OCI-LY7 (cell line): ENCODE measurements around the gene ICAM1. TPM values are rescaled to one million over a fixed set of nuclear protein-coding genes. Genes with fewer than 3 reads are reported as not detected.

ENCODE experiments used
- BruUV-seq: library from RNA; stranded (reverse); fragments of 400-500 nt; replicated peaks from 2 replicates; lab custom pipeline; 2021; lab: Mats Ljungman, UMichigan
- CTCF ChIA-PET: fragments of 300-600 bp; sonication (Branson Sonifier 250); formaldehyde crosslinking; loops from one replicate; lab custom pipeline; 2022; ENCODE audit warnings: antibody characterized with exemption; ENCODE audit not compliant: unreplicated experiment; lab: Charles Lee
- POLR2A ChIA-PET: fragments of 300-600 bp; sonication (Branson Sonifier 250); formaldehyde crosslinking; loops from one replicate; lab custom pipeline; 2022; ENCODE audit warnings: antibody characterized with exemption; lab: Charles Lee
- DNase-seq: peaks from one replicate; pipeline ENCODE4 v3.0.0-alpha.2; 2015; ENCODE audit warnings: low spot score
- H2AFZ ChIP-seq: fragments of 200-600 bp; sonication (generic), shearing (Covaris generic); 2 replicates; pipeline ENCODE4 v1.6.1; 2014; ENCODE audit warnings: mild to moderate bottlenecking, antibody characterized with exemption, low read length, moderate library complexity
- H3K27ac ChIP-seq: fragments of 200-600 bp; sonication (generic); 2 replicates; pipeline ENCODE4 v1.5.1; 2014; ENCODE audit warnings: mixed run types, low read depth, mild to moderate bottlenecking, moderate library complexity, low read length, inconsistent platforms; ENCODE audit not compliant: poor library complexity, severe bottlenecking
- H3K36me3 ChIP-seq: fragments of 200-600 bp; sonication (generic); 2 replicates; pipeline ENCODE4 v1.6.1; 2014; ENCODE audit warnings: mild to moderate bottlenecking, antibody characterized with exemption, low read length, moderate library complexity, mixed read lengths; ENCODE audit not compliant: insufficient read depth
- H3K4me1 ChIP-seq: fragments of 200-600 bp; sonication (generic); 2 replicates; pipeline ENCODE4 v1.5.1; 2014; ENCODE audit warnings: mild to moderate bottlenecking, low read length; ENCODE audit not compliant: insufficient read depth, poor library complexity, severe bottlenecking
- H3K4me2 ChIP-seq: fragments of 200-600 bp; sonication (generic); 2 replicates; pipeline ENCODE4 v1.6.1; 2014; ENCODE audit warnings: mild to moderate bottlenecking, low read length
- H3K4me3 ChIP-seq: fragments of 200-600 bp; sonication (generic); 2 replicates; pipeline ENCODE4 v1.5.1; 2014; ENCODE audit warnings: mild to moderate bottlenecking, low read depth, low read length; ENCODE audit not compliant: poor library complexity, severe bottlenecking
- H3K79me2 ChIP-seq: fragments of 200-600 bp; sonication (generic); 2 replicates; pipeline ENCODE4 v1.6.1; 2016; ENCODE audit warnings: low read depth, mild to moderate bottlenecking, low read length, moderate library complexity, mixed read lengths; ENCODE audit not compliant: insufficient read depth
- H3K9me2 ChIP-seq: fragments of 200-600 bp; sonication (generic); 2 replicates; pipeline ENCODE4 v1.6.1; 2016; ENCODE audit warnings: mild to moderate bottlenecking, low read length, mixed read lengths; ENCODE audit not compliant: insufficient read depth
- H3K9me3 ChIP-seq: fragments of 200-600 bp; sonication (generic); 2 replicates; pipeline ENCODE4 v1.6.1; 2014; ENCODE audit warnings: mild to moderate bottlenecking, mixed run types, low read length, mixed read lengths
- H4K20me1 ChIP-seq: fragments of 200-600 bp; sonication (generic); 2 replicates; pipeline ENCODE4 v1.6.1; 2014; ENCODE audit warnings: mild to moderate bottlenecking, antibody characterized with exemption, low read length, moderate library complexity, mixed read lengths; ENCODE audit not compliant: insufficient read depth
- CTCF ChIP-seq: fragments of 200-600 bp; sonication (generic); conservative IDR thresholded peaks from 2 replicates; pipeline ENCODE4 v1.5.1; 2014; ENCODE audit warnings: mild to moderate bottlenecking, antibody characterized with exemption, low read length, moderate library complexity, mixed read lengths
- EZH2phosphoT487 ChIP-seq: fragments of 200-600 bp; sonication (generic); IDR thresholded peaks from 2 replicates; pipeline ENCODE4 v1.6.1; 2018; ENCODE audit warnings: low read depth, borderline replicate concordance, mild to moderate bottlenecking, mixed run types, antibody characterized with exemption, low read length, moderate library complexity, mixed read lengths
- intact Hi-C: fragments of 100-400 bp; cut with micrococcal nuclease; formaldehyde crosslinking; loops from one replicate; pipeline ENCODE4 v1.10.0; 2022; ENCODE audit not compliant: unreplicated experiment
- total RNA-seq, 2 experiments: library from RNA; depleted of rRNA in 1 of 2; stranded (reverse); fragments of >200 nt in 1 of 2; shearing (Covaris generic) in 1 of 2; gene quantifications; 2 replicates each; pipeline ENCODE4 v1.2.3, GENCODE V29; 2014 to 2022

ICAM1 gene
- total RNA-seq, 2 experiments from 2014 or later, result 12.0 to 13.4 TPM

GRCh38 chr19:10293637-10294367, 22.9 kb downstream of the ICAM1 start:
- DNase-seq, result no peak
- H3K79me2 ChIP-seq, result no peaks in the 10 kb centered on the region
- POLR2A ChIA-PET, result no interaction called here

GRCh38 chr19:10294368-10294697, 23.4 kb downstream of the ICAM1 start:
- Histone ChIP-seq H3K4me3 (no peak overlapping the region), H3K79me2 (no peaks in the 10 kb centered on the region), H2AFZ (no peak overlapping the region), H4K20me1 (no peaks in the 10 kb centered on the region), H3K36me3 (no peaks in the 10 kb centered on the region), H3K9me2 (no peaks in the 10 kb centered on the region), H3K4me2 (no peak overlapping the region), H3K4me1 (peaks cover 41% of the 10 kb centered on the region), H3K27ac (no peak overlapping the region), H3K9me3 (no peaks in the 10 kb centered on the region)
- no TSS peak for BruUV-seq
- no peak for DNase-seq
- intact Hi-C loops, result no loop called here
- POLR2A ChIA-PET, result no interaction called here
- no peak for TF ChIP-seq EZH2phosphoT487
- TF ChIP-seq CTCF, result no peak
- CTCF ChIA-PET, result no interaction called here

More at GRCh38 chr19:10293637-10294367, 22.9 kb downstream of the ICAM1 start:
- no peaks in the 10 kb centered on the region for H3K9me3 ChIP-seq
- TF ChIP-seq CTCF (no peak), EZH2phosphoT487 (no peak)
- H3K4me1 ChIP-seq, result peaks cover 47% of the 10 kb centered on the region
- no peaks in the 10 kb centered on the region for H4K20me1 ChIP-seq
- no peaks in the 10 kb centered on the region for H3K9me2 ChIP-seq
- H2AFZ ChIP-seq, result no peak overlapping the region
- no TSS peak for BruUV-seq
- H3K4me2 ChIP-seq, result no peak overlapping the region
- no peak overlapping the region for H3K27ac ChIP-seq
- CTCF ChIA-PET, result no interaction called here
- H3K4me3 ChIP-seq, result no peak overlapping the region
- no peaks in the 10 kb centered on the region for H3K36me3 ChIP-seq
- intact Hi-C loops, result no loop called here

DNA sequence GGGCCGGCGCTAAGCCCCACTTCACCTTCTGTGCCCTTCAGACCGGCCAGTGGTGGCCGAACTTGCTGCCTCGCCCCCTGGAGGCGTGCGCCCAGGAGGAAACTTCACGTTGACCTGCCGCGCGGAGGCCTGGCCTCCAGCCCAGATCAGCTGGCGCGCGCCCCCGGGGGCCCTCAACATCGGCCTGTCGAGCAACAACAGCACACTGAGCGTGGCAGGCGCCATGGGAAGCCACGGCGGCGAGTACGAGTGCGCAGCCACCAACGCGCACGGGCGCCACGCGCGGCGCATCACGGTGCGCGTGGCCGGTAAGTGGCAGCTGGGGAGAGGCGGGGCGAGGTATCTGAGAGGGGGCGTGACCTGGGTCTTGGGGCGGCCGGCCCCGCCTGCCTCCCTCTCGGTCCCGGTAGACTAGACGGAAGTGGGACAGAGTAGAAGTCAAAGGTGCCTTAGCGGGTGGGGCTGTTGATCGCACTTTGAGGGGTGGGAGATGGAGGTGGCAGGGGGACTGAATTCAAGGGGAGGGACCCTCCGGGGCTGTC, 24.5 kb downstream of the ICAM1 start:
- H3K36me3 ChIP-seq, result no peaks in the 10 kb centered on the region
- no TSS peak for BruUV-seq
- H3K4me1 ChIP-seq, result peaks cover 34% of the 10 kb centered on the region
- POLR2A ChIA-PET, result no interaction called here
- no peaks in the 10 kb centered on the region for H3K9me3 ChIP-seq
- DNase-seq, result peak; percentile 29
- CTCF ChIA-PET, result no interaction called here
- no peak overlapping the region for H3K4me3 ChIP-seq
- no peaks in the 10 kb centered on the region for H3K79me2 ChIP-seq
- TF ChIP-seq CTCF, result no peak
- TF ChIP-seq EZH2phosphoT487, result no peak
- no peaks in the 10 kb centered on the region for H3K9me2 ChIP-seq
- peak overlapping the region; percentile 32; the same call in 1 of the 2 replicates for H3K4me2 ChIP-seq
- no peak overlapping the region for H3K27ac ChIP-seq
- no peak overlapping the region for H2AFZ ChIP-seq
- H4K20me1 ChIP-seq, result no peaks in the 10 kb centered on the region
- intact Hi-C loops, result no loop called here
